A673 (cell line): ENCODE measurements around the gene LRRC25. TPM values are rescaled to one million over a fixed set of nuclear protein-coding genes. Genes with fewer than 3 reads are reported as not detected.
"Not testable (repeated sequence)": the region's sequence is repeated elsewhere in the genome, so short reads cannot be mapped to it uniquely, and the experiment has no call there.

Experiments
- BruUV-seq: library from RNA; stranded (reverse); fragments of 400-500 nt; replicated peaks from 2 replicates; lab custom pipeline; 2021; lab: Mats Ljungman, UMichigan
- CTCF ChIA-PET: fragments of 300-600 bp; sonication (Branson Sonifier 250); formaldehyde crosslinking; loops from one replicate; lab custom pipeline; 2022; ENCODE audit warnings: antibody characterized with exemption; lab: Charles Lee
- POLR2A ChIA-PET: fragments of 300-600 bp; sonication (Branson Sonifier 250); formaldehyde crosslinking; loops from one replicate; lab custom pipeline; 2022; ENCODE audit warnings: antibody characterized with exemption; ENCODE audit not compliant: low non-redundant PET; lab: Charles Lee
- DNase-seq: peaks from one replicate; pipeline ENCODE4 v3.0.0-alpha.2; 2015; ENCODE audit warnings: low spot score
- H3K27ac ChIP-seq: fragments of 200-600 bp; sonication (generic); 2 replicates; pipeline ENCODE4 v1.5.1; 2016; ENCODE audit warnings: mixed run types, low read depth, mild to moderate bottlenecking, mixed read lengths, antibody characterized with exemption, low read length; ENCODE audit not compliant: poor library complexity, severe bottlenecking
- H3K27me3 ChIP-seq: fragments of 200-600 bp; sonication (generic); replicated peaks from 2 replicates; pipeline ENCODE4 v1.6.1; 2017; ENCODE audit warnings: mixed run types, low read depth, mild to moderate bottlenecking, mixed read lengths, antibody characterized with exemption, low read length; ENCODE audit not compliant: insufficient read depth, poor library complexity
- H3K36me3 ChIP-seq: fragments of 200-600 bp; sonication (generic); 2 replicates; pipeline ENCODE4 v1.6.1; 2016; ENCODE audit warnings: mixed run types, mild to moderate bottlenecking, mixed read lengths, antibody characterized with exemption, low read length; ENCODE audit not compliant: insufficient read depth, poor library complexity, severe bottlenecking
- H3K4me1 ChIP-seq: fragments of 200-600 bp; sonication (generic); 2 replicates; pipeline ENCODE4 v1.6.1; 2017; ENCODE audit warnings: mixed run types, mild to moderate bottlenecking, mixed read lengths, antibody characterized with exemption, low read length; ENCODE audit not compliant: insufficient read depth, poor library complexity, severe bottlenecking
- H3K4me3 ChIP-seq: fragments of 200-600 bp; sonication (generic); 2 replicates; pipeline ENCODE4 v1.5.1; 2016; ENCODE audit warnings: low read depth, mixed run types, mild to moderate bottlenecking, mixed read lengths, low read length; ENCODE audit not compliant: poor library complexity, severe bottlenecking
- H3K9me3 ChIP-seq: fragments of 200-600 bp; sonication (generic); 2 replicates; pipeline ENCODE4 v1.6.1; 2016; ENCODE audit warnings: mixed run types, low read depth, mild to moderate bottlenecking, mixed read lengths, antibody characterized with exemption, low read length; ENCODE audit not compliant: poor library complexity, severe bottlenecking
- EZH2 ChIP-seq: fragments of 200-600 bp; sonication (generic); IDR thresholded peaks from 2 replicates; pipeline ENCODE4 v1.6.1; 2017; ENCODE audit warnings: borderline replicate concordance, low read depth, mild to moderate bottlenecking, mixed read lengths, antibody characterized with exemption, low read length; ENCODE audit not compliant: poor library complexity, severe bottlenecking
- intact Hi-C: fragments of 100-400 bp; cut with micrococcal nuclease; formaldehyde crosslinking; loops from one replicate; pipeline ENCODE4 v1.10.0; 2022; ENCODE audit not compliant: unreplicated experiment
- total RNA-seq: library from RNA; stranded (reverse); gene quantifications from 2 replicates; pipeline ENCODE4 v1.2.3, GENCODE V29; 2021
- TF ChIP-seq, protein P1 (sequence below): fragments of 300-800, 200-600 bp; sonication (generic); conservative IDR thresholded peaks from 2 replicates; pipeline ENCODE4 v1.5.1; 2017; ENCODE audit warnings: low read depth, mild to moderate bottlenecking, antibody characterized with exemption, low read length, moderate library complexity, mixed read lengths

LRRC25 gene
- total RNA-seq, 1 experiment from 2014 or later = not detected

DNA sequence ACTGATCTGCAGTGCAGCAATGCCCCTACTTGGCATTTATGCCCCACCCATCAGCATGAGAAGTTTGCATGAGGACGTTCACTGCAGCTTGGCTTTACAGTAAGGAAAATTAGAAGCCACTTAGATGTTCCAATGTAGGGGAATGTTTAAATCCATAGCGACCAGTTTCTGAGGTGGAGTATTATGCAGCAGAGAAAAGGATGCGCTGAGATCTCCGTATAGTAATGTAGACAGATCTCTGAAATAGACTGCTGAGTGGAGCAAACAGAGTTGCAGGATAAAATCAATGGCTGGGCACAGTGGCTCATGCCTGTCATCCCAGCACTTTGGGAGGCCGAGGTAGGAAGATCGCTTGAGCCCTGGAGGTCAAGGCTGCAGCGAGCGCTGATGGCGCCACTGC, 46.9 kb downstream of the LRRC25 start:
- DNase-seq = no peak

DNA sequence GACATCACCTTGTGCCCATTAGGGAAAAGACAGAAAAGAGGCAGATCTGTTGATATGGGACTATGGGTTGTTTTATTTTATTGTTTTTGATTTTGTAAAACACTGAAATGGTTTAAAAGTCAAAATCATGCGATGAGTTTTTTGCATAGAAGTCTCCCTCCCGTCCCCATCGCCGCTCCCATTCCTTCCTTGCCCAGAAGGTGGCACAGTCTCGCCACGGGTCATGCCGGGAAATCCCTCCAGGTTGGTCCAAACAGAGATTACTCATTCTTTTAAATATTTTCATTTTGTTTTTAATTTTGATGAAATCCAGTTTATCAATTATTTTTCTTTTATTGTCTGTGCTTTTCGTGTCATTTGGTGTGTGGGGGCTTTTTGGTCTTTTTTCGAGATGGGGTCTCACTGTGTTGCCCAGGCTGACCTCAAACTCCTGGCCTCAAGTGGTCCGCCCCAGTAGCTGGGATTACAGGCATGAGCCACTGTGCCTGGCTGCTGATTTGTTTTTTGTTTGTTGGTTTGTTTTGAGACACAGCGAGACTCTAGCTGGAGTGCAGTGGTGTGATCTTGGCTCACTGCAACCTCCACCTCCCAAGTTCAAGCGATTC, 47.8 kb downstream of the LRRC25 start:
- TF ChIP-seq, protein P1, sequence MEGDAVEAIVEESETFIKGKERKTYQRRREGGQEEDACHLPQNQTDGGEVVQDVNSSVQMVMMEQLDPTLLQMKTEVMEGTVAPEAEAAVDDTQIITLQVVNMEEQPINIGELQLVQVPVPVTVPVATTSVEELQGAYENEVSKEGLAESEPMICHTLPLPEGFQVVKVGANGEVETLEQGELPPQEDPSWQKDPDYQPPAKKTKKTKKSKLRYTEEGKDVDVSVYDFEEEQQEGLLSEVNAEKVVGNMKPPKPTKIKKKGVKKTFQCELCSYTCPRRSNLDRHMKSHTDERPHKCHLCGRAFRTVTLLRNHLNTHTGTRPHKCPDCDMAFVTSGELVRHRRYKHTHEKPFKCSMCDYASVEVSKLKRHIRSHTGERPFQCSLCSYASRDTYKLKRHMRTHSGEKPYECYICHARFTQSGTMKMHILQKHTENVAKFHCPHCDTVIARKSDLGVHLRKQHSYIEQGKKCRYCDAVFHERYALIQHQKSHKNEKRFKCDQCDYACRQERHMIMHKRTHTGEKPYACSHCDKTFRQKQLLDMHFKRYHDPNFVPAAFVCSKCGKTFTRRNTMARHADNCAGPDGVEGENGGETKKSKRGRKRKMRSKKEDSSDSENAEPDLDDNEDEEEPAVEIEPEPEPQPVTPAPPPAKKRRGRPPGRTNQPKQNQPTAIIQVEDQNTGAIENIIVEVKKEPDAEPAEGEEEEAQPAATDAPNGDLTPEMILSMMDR = peak; percentile 92
- TF ChIP-seq EZH2 = no peak
- no peak overlapping the region for H3K27ac ChIP-seq
- H3K27me3 ChIP-seq = no peaks in the 10 kb centered on the region
- peak; percentile 69 for DNase-seq
- H3K4me3 ChIP-seq = no peak overlapping the region
- peaks cover 7% of the 10 kb centered on the region for H3K4me1 ChIP-seq
- ChIA-PET CTCF (interaction anchor here (0.6 to 2.3 kb wide), 6 partner anchors 13 to 179 kb away, joined by 4 to 9 read pairs (median 5); no protein-coding TSS in a partner anchor), POLR2A (no interaction called here)
- no peaks in the 10 kb centered on the region for H3K9me3 ChIP-seq
- intact Hi-C loops = loop anchor here (1.0 kb wide), 1 partner anchor 61 kb away; no protein-coding TSS in a partner anchor
- BruUV-seq = no TSS peak
- no peaks in the 10 kb centered on the region for H3K36me3 ChIP-seq

More for the DNA sequence above, 46.9 kb downstream of the LRRC25 start:
- no peak overlapping the region for H3K27ac ChIP-seq
- TF ChIP-seq, protein P1 = no peak
- no peak for TF ChIP-seq EZH2
- no peaks in the 10 kb centered on the region for H3K27me3 ChIP-seq
- peaks cover 7% of the 10 kb centered on the region for H3K4me1 ChIP-seq
- no TSS peak for BruUV-seq
- CTCF ChIA-PET = interaction anchor here (0.6 to 2.3 kb wide), 4 partner anchors 14 to 239 kb away, joined by 4 to 9 read pairs (median 8); no protein-coding TSS in a partner anchor
- H3K9me3 ChIP-seq = no peaks in the 10 kb centered on the region
- H3K36me3 ChIP-seq = no peaks in the 10 kb centered on the region
- no peak overlapping the region for H3K4me3 ChIP-seq
- intact Hi-C loops = no loop called here
- POLR2A ChIA-PET = no interaction called here

DNA sequence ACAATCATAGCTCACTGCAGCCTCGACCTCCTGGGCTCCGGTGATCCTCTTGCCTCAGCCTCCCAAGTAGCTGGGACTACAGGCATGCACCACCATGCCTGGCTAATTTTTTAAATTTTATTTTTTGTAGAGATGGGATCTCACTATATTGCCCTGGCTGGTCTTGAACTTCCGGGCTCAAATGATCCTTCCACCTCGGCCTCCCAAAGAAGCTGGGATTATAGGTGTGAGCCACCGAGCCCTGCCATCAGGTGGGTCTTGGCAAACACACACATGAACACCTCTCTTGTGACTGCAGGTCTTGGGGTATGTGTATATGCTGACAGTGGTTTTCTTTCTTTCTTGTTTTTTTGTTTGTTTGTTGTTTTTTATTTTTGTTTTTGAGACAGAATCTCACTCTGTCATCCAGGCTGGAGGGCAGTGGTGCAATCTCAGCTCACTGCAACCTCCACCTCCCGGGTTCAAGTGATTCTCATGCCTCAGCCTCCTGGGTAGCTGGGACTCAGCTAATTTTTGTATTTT, 48.5 kb downstream of the LRRC25 start:
- intact Hi-C loops = loop anchor here (1.0 kb wide), 1 partner anchor 61 kb away; no protein-coding TSS in a partner anchor
- CTCF ChIA-PET = interaction anchor here (0.6 to 2.3 kb wide), 4 partner anchors 61 to 180 kb away, joined by 4 to 9 read pairs (median 5); no protein-coding TSS in a partner anchor
- POLR2A ChIA-PET, H3K27me3 ChIP-seq, H3K4me3 ChIP-seq, H3K9me3 ChIP-seq, H3K36me3 ChIP-seq, DNase-seq, H3K27ac ChIP-seq, BruUV-seq: not testable (repeated sequence)
- peaks cover 11% of the 10 kb centered on the region for H3K4me1 ChIP-seq
